Ovary (tissue), 9 donors: ENCODE data around the gene ACTL7A. TPM values are rescaled to one million over a fixed set of nuclear protein-coding genes. Genes with fewer than 3 reads are reported as not detected.

Experiments
- DNase-seq, 5 donors: peaks; one replicate each; pipeline ENCODE4 v3.0.0-alpha.2; 2019 to 2020
- H3K27ac ChIP-seq, 2 donors: fragments of 200-600 bp; one replicate each; pipeline versions ENCODE4 v1.5.1 to v1.8.0; 2019 to 2022
- H3K27me3 ChIP-seq: fragments of 200-600 bp; one replicate; pipeline ENCODE4 v1.8.0; 2022
- H3K36me3 ChIP-seq: fragments of 200-600 bp; sonication (generic); one replicate; pipeline ENCODE4 v1.5.1; 2019
- H3K4me1 ChIP-seq: one replicate; pipeline ENCODE4 v1.8.1; 2013; ENCODE audit warnings: mild to moderate bottlenecking, moderate library complexity; ENCODE audit not compliant: insufficient read depth
- H3K4me3 ChIP-seq: fragments of 200-600 bp; sonication (generic); one replicate; pipeline ENCODE4 v1.5.1; 2017
- H3K9me3 ChIP-seq, 2 donors: fragments of 200-600 bp in 1 of 2; sonication (generic) in 1 of 2; one replicate each; pipeline versions ENCODE4 v1.5.1 to v1.8.1; 2013 to 2019; ENCODE audit warnings: mild to moderate bottlenecking in 1 of 2, moderate library complexity in 1 of 2
- EP300 ChIP-seq: sonication (generic); formaldehyde crosslinking; IDR thresholded peaks from one replicate; pipeline ENCODE4 v1.6.1; 2017; ENCODE audit warnings: antibody characterized with exemption
- POLR2A ChIP-seq: fragments of 450-650 bp; IDR thresholded peaks from one replicate; pipeline ENCODE4 v1.6.1; 2017; ENCODE audit warnings: antibody characterized with exemption, mild to moderate bottlenecking, moderate library complexity
- WGBS, 3 donors: extraction: QIAGEN DNeasy Blood & Tissue Kit in 1 of 3; methylation state at CpG; one replicate each; pipeline versions ENCODE4 v1.1.5 to v1.1.7; 2013 to 2017; 5-methylcytosine and 5-hydroxymethylcytosine counted together
- intact Hi-C, 4 donors: fragments of 100-400 bp; cut with DNase I; formaldehyde crosslinking; loops; one replicate each; pipeline versions ENCODE4 v1.11.0 to v1.15.1; 2022 to 2023
- polyA plus RNA-seq, 2 donors: library from polyadenylated mRNA; stranded (reverse); fragments of 200-250 nt in 1 of 2; fragments of 350-450 nt in 1 of 2; fragmentation: Illumina TruSeq in 1 of 2; extraction: RNeasy Lipid Tissue Mini Kit (QIAGEN cat#74804) in 1 of 2; gene quantifications; one replicate each; pipeline ENCODE4 v1.2.3, GENCODE V29; 2013 to 2014
- total RNA-seq, 7 donors: library from RNA; depleted of rRNA in 2 of 7; stranded (reverse); fragments of >200 nt in 2 of 7; fragmentation: NEBNext Ultra II Directional in 3 of 7; extraction: Animal tissue kit (Norgen Biotek cat#: 25700) in 3 of 7; gene quantifications; one replicate each; pipeline versions ENCODE4 v1.1.0 to v1.2.4, GENCODE V29; 2016 to 2023
- TF ChIP-seq, protein P1 (sequence below), 3 donors: fragments of 450-650 bp in 2 of 3; fragments of 200-600 bp in 1 of 3; IDR thresholded peaks; one replicate each; pipeline versions ENCODE4 v1.5.1 to v1.8.0; 2016 to 2022; ENCODE audit warnings: antibody characterized with exemption in 3 of 3, mild to moderate bottlenecking in 1 of 3
- donor health status: DM: no; HTN: no; CAD: no; lungs with moderate emphysema.
- donor health status: DM: no; HTN: no; CAD: no.
- donor health status: Bipolar disorder and iron deficiency.
- donor health status: DM: yes; HTN: yes; CAD: no.
- donor health status: DM: no; HTN: no; CAD: no.
- donor health status: DM: yes; HTN: yes; CAD: no.

Gene ACTL7A
- total and polyA plus RNA-seq, 9 donors: not detected

DNA sequence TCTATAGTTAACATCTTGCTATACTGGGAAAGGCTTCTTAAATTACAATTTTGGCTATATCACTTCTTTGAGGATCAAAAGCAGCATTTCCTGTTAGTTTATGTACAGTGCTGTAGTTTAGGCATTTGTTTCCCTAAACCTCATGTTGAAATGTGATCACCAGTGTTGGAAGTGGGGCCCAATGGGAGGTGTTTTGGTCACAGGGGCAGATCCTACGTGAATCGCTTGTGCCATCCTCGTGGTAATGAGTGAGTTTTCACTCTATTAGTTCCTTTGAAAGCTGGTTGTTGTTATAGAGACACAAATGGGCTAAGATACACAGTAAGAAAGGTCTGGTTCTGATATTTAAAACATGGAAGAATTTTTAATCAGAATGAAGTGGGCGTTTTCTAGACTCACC, 5.8 kb downstream of the ACTL7A start:
- TF ChIP-seq POLR2A (no peak), EP300 (no peak)
- TF ChIP-seq, protein P1, sequence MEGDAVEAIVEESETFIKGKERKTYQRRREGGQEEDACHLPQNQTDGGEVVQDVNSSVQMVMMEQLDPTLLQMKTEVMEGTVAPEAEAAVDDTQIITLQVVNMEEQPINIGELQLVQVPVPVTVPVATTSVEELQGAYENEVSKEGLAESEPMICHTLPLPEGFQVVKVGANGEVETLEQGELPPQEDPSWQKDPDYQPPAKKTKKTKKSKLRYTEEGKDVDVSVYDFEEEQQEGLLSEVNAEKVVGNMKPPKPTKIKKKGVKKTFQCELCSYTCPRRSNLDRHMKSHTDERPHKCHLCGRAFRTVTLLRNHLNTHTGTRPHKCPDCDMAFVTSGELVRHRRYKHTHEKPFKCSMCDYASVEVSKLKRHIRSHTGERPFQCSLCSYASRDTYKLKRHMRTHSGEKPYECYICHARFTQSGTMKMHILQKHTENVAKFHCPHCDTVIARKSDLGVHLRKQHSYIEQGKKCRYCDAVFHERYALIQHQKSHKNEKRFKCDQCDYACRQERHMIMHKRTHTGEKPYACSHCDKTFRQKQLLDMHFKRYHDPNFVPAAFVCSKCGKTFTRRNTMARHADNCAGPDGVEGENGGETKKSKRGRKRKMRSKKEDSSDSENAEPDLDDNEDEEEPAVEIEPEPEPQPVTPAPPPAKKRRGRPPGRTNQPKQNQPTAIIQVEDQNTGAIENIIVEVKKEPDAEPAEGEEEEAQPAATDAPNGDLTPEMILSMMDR (IDR thresholded peaks at IDR 0.05): no peak
- Histone ChIP-seq H3K4me3 (no peak overlapping the region), H3K27me3 (no peaks in the 10 kb centered on the region), H3K9me3 (peaks cover 0 to 4% of the 10 kb centered on the region in 2 donors), H3K36me3 (no peaks in the 10 kb centered on the region), H3K27ac (no peak overlapping the region), H3K4me1 (no peaks in the 10 kb centered on the region)
- intact Hi-C loops: no loop called here
- 89 to 92% (median 92%) methylated on average over 4 of the region's 4 CpGs for WGBS, 3 donors
- DNase-seq: no peak

DNA sequence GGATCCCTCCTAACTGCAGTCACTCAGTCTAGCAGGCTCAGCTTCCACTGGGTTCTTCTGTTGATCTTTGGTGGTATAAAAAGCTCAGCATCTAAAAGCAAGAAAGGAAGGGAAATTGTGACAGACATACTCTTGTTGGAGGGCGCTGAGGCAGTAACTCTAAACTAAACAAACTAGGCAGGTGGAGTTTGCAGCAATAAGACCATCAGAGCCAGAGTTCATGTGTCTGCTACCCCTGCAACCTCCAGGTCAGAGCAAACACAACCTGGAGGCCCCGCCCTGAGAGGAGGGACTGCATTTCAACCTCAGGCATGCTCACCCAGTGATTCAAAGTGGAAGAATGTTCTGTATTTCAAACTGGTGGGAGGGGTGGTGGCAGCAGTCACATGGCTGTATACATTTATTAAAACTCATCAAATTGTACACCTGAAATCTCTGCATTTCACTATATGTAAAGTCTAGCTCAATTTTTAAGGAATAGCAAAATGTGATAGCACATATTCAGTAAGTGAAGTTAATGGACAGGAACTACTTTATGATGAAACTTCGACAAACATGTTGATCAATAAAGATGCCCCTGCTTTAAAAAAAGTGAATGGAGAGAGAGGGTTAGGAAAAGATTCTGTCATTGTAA, 7.1 kb downstream of the ACTL7A start:
- no peak for DNase-seq
- H3K27ac ChIP-seq: no peak overlapping the region
- TF ChIP-seq POLR2A (no peak), EP300 (no peak)
- TF ChIP-seq, protein P1 (IDR thresholded peaks at IDR 0.05): no peak
- intact Hi-C loops: no loop called here
- peaks cover 0 to 4% of the 10 kb centered on the region in 2 donors for H3K9me3 ChIP-seq
- no peaks in the 10 kb centered on the region for H3K36me3 ChIP-seq
- WGBS, 3 donors: 80 to 99% (median 95%) methylated on average over 3 of the region's 3 CpGs
- H3K27me3 ChIP-seq: no peaks in the 10 kb centered on the region
- no peaks in the 10 kb centered on the region for H3K4me1 ChIP-seq
- H3K4me3 ChIP-seq: no peak overlapping the region

DNA sequence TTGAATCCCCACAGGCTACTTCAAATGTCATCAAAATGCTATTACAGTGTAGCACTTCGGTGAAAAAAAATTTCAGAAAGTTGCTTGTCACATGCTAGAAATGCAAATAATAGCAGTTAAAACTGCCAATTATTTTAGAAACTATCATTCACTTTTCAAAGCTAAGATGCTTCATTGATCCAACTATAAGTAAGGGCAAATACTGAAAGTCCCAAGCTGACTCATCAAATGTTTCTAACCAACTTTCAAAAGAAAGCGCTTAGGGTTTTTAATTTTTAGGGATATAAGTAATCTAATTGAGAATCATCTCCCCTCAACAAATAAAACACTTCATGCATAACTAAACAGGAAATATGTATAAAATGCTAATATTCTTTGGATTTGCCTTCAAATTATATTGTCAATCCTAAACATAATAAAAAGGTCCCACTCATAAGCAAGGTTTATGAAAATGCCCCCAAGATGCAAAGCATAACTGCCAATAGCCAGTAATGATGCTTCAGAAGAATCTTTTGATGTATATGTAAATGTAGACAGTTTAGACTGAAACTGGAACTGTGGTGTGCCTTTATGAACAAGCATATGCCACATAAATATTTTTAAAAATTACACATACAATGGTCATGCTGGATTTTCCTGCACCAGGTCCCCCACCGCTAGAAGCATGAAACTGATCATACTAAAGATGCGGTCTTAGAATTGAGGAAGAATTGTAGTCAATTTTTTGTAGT, 12.2 kb downstream of the ACTL7A start:
- 95 to 98% (median 97%) methylated on average over 4 of the region's 4 CpGs for WGBS, 3 donors
- Histone ChIP-seq H3K36me3 (no peaks in the 10 kb centered on the region), H3K27me3 (no peaks in the 10 kb centered on the region)

DNA sequence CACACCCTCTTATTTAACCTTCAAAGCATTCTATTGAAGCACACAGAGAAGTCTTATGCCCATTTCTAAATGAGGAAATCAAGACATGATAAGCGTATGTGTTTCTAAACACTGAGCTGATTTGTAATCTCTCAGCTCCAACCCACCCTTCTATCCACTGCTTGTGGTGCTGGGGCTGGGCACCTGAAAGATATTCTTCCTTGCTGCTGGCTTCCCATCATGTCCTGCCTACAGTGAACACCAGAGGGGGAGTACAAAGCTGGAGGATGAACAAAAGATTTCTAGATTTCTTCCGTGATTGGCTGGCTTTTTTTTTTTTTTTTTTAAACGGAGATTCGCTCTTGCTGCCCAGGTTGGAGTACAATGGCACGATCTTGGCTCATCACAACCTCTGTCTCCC, 14.4 kb downstream of the ACTL7A start:
- H3K27ac ChIP-seq: no peak overlapping the region
- 94 to 95% (median 95%) methylated on average over 5 of the region's 5 CpGs for WGBS, 3 donors
- no peaks in the 10 kb centered on the region for H3K4me1 ChIP-seq
- H3K9me3 ChIP-seq: peaks cover 0 to under 1% of the 10 kb centered on the region in 2 donors
- intact Hi-C loops: no loop called here
- no peak for DNase-seq
- no peak overlapping the region for H3K4me3 ChIP-seq
- TF ChIP-seq POLR2A (no peak), EP300 (no peak)
- TF ChIP-seq, protein P1 (IDR thresholded peaks at IDR 0.05): no peak
- no peaks in the 10 kb centered on the region for H3K27me3 ChIP-seq
- no peaks in the 10 kb centered on the region for H3K36me3 ChIP-seq

More for the DNA sequence above, 12.2 kb downstream of the ACTL7A start:
- TF ChIP-seq EP300 (no peak), POLR2A (no peak)
- intact Hi-C loops: no loop called here
- no peak for DNase-seq
- no peaks in the 10 kb centered on the region for H3K4me1 ChIP-seq
- no peak overlapping the region for H3K4me3 ChIP-seq
- H3K9me3 ChIP-seq: peaks cover 0 to 4% of the 10 kb centered on the region in 2 donors
- no peak overlapping the region for H3K27ac ChIP-seq

DNA sequence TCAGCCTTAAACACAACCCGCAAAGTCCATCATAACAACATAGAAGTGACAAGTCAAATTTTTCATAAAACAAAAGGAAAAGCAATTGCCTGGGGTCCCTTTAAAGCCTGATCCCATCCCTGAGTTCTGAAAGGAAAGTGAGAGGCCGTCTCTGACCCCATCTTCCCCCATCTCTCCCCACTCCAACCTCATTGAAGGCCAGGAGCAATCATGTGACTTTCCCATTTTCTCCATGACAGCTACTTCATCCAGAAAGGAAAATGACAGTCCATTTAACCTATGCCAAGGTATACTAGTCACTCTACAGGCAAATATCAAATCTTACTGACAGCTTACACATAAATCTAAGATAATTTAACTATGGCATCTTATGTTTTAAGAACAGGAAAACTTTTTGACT, 15.5 kb downstream of the ACTL7A start:
- H3K4me1 ChIP-seq: peaks cover 1% of the 10 kb centered on the region
- TF ChIP-seq POLR2A (no peak), EP300 (no peak)
- TF ChIP-seq, protein P1 (IDR thresholded peaks at IDR 0.05): no peak
- H3K27ac ChIP-seq: no peak overlapping the region
- H3K4me3 ChIP-seq: no peak overlapping the region
- WGBS, 3 donors: 92 to 98% (median 93%) methylated on average over 2 of the region's 2 CpGs
- H3K9me3 ChIP-seq: no peaks in the 10 kb centered on the region
- no peaks in the 10 kb centered on the region for H3K36me3 ChIP-seq
- DNase-seq: no peak
- no peaks in the 10 kb centered on the region for H3K27me3 ChIP-seq
- intact Hi-C loops: no loop called here
